DMS153 (cell line): ENCODE results near the gene SF3B2.
"Not testable (repeated sequence)": the region's sequence is repeated elsewhere in the genome, so short reads cannot be mapped to it uniquely, and the experiment has no call there.

Experiments used
- DNase-seq: peaks from one replicate; lab custom pipeline; 2025; lab: John Stamatoyannopoulos, UW

Gene SF3B2

DNA sequence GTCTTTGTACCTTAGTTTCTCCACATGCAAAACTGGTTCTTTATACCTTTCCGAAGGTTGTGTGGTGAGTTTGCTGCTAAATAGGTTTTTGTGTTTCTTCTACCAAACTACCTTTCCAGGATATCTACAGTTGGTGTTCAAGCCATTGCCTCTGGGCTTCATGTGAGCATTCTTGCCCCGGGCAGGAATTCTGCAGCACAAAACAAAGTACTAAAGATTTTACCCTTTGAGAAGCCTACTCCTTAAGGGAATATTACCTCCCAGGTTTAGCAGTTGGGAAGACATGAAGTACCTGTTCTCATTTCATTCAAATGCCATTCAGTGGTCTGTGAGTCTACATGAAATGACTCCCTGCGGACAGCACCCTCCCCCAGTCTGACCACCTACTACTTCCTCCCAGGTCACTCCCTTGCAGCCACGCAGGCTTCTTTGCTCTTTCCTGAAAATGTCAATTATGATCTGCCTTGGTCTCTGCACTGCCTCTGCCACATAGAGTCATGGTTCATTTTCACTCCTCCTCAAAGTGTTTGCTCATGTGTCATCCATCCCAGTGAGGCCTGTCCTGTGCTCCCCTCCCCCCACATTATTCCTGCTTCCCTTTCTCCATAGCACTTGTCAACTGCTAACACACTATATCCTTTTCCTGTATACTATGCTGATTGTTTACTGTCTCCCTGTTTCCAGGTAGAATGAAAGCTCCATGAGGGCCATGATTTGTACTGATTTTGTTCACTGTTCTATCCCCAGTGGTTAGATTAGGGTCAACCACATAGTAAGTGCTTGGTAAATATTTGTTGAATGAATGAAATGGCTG, 54.8 kb downstream of the SF3B2 start:
- DNase-seq, result no peak

GRCh38 chr11:66107600-66108510, 55.7 kb downstream of the SF3B2 start:
- no peak for DNase-seq

GRCh38 chr11:66109294-66109693, 57.1 kb downstream of the SF3B2 start:
- no peak for DNase-seq

- no peak for DNase-seq
Measured at GRCh38 chr11:66111158-66111557, 59.0 kb downstream of the SF3B2 start.

GRCh38 chr11:66112041-66112491, 59.9 kb downstream of the SF3B2 start:
- no peak for DNase-seq

- no peak for DNase-seq
Measured at GRCh38 chr11:66112601-66113499, 60.7 kb downstream of the SF3B2 start.

GRCh38 chr11:66114957-66115356, 62.8 kb downstream of the SF3B2 start:
- DNase-seq, result not testable (repeated sequence)

DNA sequence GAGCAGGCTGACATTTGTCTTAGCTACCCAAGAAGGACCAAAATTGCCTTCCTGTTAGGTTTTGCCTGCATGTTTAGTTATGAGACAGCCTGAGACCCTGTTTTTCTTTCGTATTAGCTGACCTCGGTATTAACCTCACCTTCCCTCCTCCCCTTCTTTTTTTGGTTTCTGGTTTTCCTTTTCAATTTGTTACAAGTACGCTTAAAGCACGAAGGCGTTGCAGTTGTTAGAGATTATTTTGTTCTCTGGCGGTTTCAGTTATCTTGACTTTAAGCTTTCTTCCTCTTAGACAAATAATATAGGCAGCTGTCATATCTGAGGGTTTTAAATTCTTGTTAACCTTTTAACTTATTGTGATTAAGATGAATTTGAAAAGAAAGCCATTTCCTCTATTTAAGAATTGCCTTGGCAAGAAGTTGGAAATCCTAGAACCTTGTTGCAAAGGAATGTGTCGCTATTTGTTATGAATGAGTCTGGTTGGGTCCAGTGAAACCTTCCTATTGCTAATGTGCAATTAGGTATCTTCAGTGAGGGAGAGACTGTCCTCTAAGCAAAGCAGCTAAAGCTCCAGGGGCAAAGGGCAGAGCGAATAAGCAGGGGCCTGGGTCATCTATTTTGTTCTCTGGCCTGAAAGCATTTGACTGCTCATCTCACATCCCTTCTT, 63.6 kb downstream of the SF3B2 start:
- no peak for DNase-seq

- no peak for DNase-seq
Measured at GRCh38 chr11:66116576-66117361, 64.6 kb downstream of the SF3B2 start.

GRCh38 chr11:66118847-66119246, 66.7 kb downstream of the SF3B2 start:
- no peak for DNase-seq
